Mucosa of rectum (tissue), 2 donors: ENCODE measurements around the gene INPP5B.
"Not testable (repeated sequence)": the region's sequence is repeated elsewhere in the genome, so short reads cannot be mapped to it uniquely, and the experiment has no call there.

Experiments
- H3K27ac ChIP-seq, 2 donors: one replicate each; pipeline ENCODE4 v1.7.0; 2013; ENCODE audit warnings: inconsistent platforms in 2 of 2, low read depth in 2 of 2, low read length in 2 of 2
- H3K27me3 ChIP-seq, 2 donors: one replicate each; pipeline ENCODE4 v1.7.0; 2013; ENCODE audit warnings: low read length in 2 of 2; ENCODE audit not compliant: control insufficient read depth in 2 of 2, insufficient read depth in 2 of 2
- H3K36me3 ChIP-seq, 2 donors: one replicate each; pipeline ENCODE4 v1.7.0; 2013; ENCODE audit warnings: low read length in 2 of 2; ENCODE audit not compliant: control insufficient read depth in 2 of 2, insufficient read depth in 2 of 2
- H3K4me1 ChIP-seq, 2 donors: one replicate each; pipeline ENCODE4 v1.7.0; 2013; ENCODE audit warnings: low read length in 2 of 2, mild to moderate bottlenecking in 1 of 2; ENCODE audit not compliant: control insufficient read depth in 2 of 2, insufficient read depth in 2 of 2
- H3K4me3 ChIP-seq, 2 donors: one replicate each; pipeline ENCODE4 v1.7.0; 2013; ENCODE audit warnings: low read length in 2 of 2
- H3K9ac ChIP-seq, 2 donors: one replicate each; pipeline ENCODE4 v1.7.0; 2013; ENCODE audit warnings: low read length in 2 of 2, low read depth in 1 of 2, mild to moderate bottlenecking in 1 of 2
- H3K9me3 ChIP-seq, 2 donors: one replicate each; pipeline ENCODE4 v1.7.0; 2013; ENCODE audit warnings: low read length in 2 of 2; ENCODE audit not compliant: control insufficient read depth in 2 of 2
- donor health status: healthy.
- donor health status: Normal muscosa, but diverticular disease.

INPP5B gene

DNA sequence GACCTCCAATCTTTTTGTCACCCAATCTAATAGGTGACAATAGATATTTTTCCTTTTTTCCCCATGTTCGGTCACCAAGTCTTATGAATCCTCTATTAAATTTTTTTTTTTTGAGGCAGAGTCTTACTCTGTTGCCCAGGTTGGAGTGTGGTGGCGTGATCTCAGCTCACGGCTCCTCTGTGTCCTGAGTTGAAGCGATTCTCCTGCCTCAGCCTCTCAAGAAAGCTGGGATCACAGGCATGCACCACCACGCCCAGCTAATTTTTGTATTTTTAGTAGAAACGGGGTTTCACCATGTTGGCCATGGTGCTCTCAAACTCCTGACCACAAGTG, 45.0 kb downstream of the INPP5B start:
- Histone ChIP-seq H3K4me3 (no peak overlapping the region), H3K36me3 (no peaks in the 10 kb centered on the region), H3K27ac (no peak overlapping the region), H3K9ac (no peak overlapping the region), H3K4me1 (no peaks in the 10 kb centered on the region), H3K27me3 (no peaks in the 10 kb centered on the region), H3K9me3 (no peaks in the 10 kb centered on the region)

DNA sequence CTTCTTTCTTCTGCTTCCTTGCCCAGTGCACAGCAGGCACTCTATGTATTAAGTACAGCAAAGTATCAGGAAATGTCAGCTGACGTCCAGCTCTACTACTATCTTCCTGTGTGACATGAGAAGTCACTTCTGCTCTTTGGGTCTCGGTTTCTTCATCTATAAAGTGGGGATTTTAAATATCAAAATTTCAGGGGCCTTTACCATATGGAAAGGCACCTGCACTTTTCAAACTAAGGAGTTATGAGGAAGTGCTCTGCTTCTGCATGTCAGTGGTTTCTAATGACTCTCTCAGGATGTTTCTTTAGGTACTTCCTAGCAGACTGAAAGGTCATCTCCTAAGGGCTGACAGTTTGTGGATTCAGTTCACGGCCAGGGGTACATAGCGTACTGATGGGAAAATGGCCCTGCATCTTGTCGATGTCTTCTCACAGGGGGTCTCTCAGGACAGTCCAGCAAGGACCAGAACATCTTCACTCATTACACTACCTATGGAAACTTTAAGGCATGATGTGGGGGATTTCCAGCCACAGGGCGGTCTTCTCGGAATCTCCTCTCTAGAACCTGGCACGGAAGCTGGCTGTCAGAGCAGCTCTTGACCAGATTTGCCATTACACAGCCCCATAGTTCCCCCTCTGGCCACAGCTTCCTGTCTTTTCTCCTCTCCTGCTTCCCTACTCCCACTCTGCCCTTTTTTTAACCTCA, 45.5 kb downstream of the INPP5B start:
- no peaks in the 10 kb centered on the region for H3K4me1 ChIP-seq
- no peaks in the 10 kb centered on the region for H3K27me3 ChIP-seq
- H3K36me3 ChIP-seq, result no peaks in the 10 kb centered on the region
- no peak overlapping the region for H3K4me3 ChIP-seq
- H3K9ac ChIP-seq, result no peak overlapping the region
- H3K9me3 ChIP-seq, result no peaks in the 10 kb centered on the region
- no peak overlapping the region for H3K27ac ChIP-seq

DNA sequence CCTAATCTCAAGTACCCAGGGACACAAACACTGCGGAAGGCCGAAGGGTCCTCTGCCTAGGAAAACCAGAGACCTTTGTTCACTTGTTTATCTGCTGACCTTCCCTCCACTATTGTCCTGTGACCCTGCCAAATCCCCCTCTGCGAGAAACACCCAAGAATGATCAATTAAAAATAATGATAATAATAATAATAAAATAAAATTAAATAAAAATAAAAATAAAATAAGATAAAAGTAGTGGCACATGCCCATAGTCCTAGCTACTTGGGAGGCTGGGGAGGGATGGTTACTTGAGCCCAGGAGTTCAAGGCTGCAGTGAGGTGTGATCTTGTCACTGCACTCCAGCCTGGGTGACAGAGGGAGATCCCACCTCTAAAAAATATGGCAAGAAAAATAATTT, 49.3 kb downstream of the INPP5B start:
- H3K27me3 ChIP-seq, H3K36me3 ChIP-seq, H3K4me1 ChIP-seq, H3K4me3 ChIP-seq, H3K9ac ChIP-seq, H3K9me3 ChIP-seq, H3K27ac ChIP-seq: not testable (repeated sequence)

DNA sequence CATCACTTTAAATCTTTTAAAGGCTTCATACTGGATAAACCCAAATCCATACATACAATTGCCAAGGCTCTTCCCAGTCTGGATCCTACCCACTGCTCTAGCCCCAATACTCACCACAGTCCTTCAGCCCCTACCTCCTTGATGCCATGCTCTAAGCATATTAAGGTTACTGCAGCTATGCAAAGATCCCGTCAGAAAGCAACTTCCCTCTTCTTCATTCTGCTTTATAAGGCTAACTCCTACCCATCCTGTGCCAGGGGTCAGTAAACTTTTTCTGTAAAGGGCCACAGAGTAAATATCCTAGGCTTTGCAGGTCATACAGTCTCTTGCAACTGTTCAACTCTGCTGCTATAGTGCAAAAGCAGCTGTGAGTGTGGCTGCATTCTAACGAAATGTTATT, 53.2 kb downstream of the INPP5B start:
- no peaks in the 10 kb centered on the region for H3K9me3 ChIP-seq
- peaks cover 10 to 11% of the 10 kb centered on the region in 2 donors for H3K36me3 ChIP-seq
- no peaks in the 10 kb centered on the region for H3K4me1 ChIP-seq
- no peak overlapping the region for H3K9ac ChIP-seq
- H3K27ac ChIP-seq, result no peak overlapping the region
- H3K4me3 ChIP-seq, result no peak overlapping the region
- no peaks in the 10 kb centered on the region for H3K27me3 ChIP-seq

DNA sequence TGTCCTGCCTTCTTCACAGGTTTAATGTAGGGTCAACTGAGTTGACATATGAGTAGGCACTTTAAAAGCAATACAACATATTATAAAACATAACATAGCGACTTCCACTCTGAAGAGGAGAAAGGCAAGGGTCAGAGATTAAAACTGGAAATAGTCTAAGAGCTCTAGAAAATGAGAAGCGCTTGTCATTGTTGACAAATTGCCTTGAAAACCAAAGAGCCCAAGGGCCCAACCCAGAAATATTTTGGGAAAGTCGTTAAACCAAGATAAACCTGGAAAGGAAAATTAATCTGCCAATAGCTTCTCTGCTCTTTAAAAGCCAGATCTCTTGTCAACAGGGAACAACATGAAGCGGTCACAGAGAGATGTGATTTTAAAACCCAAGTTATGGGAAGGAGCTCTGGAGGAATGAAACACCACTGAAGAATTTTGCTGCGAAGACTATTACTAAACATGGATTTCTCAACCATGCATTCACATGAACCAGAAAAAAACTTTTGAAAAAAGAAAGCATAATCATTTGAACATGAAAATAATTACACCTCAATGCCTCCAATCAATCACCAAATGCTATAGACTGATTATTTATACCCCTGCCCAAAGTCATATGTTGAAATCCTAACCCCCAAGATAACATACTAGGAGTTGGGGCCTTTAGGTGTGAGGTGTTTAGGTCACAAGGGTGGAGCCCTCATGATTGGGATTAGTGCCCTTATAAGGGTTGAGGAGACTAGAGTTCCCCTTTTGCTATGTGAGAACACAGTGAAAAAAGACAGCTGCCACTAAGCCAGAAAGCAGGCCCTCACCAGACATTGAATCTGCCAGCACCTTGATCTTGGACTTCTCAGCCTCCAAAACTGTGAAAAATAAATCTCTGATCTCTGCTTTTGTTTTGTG, 54.5 kb downstream of the INPP5B start:
- Histone ChIP-seq H3K9me3 (no peaks in the 10 kb centered on the region), H3K4me3 (no peak overlapping the region), H3K27ac (no peak overlapping the region), H3K36me3 (peaks cover 18 to 24% of the 10 kb centered on the region in 2 donors), H3K27me3 (no peaks in the 10 kb centered on the region), H3K9ac (no peak overlapping the region), H3K4me1 (no peaks in the 10 kb centered on the region)

DNA sequence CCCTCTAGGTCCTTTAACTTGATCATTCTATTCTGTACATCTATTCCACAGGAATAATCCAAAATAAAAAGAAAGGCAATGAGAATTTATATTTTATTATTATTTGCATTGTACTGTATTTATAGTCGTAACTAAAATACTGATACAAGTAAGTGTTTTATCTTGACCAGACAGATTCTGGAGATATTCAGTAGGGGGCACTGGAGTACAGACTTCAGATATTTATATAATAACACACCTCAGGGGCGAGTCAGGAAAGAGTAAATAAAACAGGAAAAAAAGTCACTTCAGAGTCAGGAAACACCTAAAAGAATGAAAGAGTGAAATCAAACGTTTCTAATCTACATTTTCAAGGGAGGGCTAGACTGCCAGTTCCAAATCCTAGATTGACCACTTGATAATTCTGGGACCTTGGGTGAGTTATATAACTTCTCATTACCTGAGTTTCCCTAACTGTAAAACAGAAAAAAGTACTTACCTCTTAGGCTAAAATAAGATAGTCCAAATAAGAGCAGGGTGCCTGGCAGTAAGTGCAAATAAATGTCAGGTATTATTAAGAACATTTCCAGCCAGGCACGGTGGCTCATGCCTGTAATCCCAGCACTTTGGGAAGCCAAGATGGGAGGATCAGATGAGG, 56.4 kb downstream of the INPP5B start:
- Histone ChIP-seq H3K36me3 (peaks cover 31 to 39% of the 10 kb centered on the region in 2 donors), H3K27ac (no peak overlapping the region), H3K27me3 (no peaks in the 10 kb centered on the region), H3K9me3 (no peaks in the 10 kb centered on the region), H3K9ac (no peak overlapping the region), H3K4me3 (no peak overlapping the region), H3K4me1 (no peaks in the 10 kb centered on the region)

DNA sequence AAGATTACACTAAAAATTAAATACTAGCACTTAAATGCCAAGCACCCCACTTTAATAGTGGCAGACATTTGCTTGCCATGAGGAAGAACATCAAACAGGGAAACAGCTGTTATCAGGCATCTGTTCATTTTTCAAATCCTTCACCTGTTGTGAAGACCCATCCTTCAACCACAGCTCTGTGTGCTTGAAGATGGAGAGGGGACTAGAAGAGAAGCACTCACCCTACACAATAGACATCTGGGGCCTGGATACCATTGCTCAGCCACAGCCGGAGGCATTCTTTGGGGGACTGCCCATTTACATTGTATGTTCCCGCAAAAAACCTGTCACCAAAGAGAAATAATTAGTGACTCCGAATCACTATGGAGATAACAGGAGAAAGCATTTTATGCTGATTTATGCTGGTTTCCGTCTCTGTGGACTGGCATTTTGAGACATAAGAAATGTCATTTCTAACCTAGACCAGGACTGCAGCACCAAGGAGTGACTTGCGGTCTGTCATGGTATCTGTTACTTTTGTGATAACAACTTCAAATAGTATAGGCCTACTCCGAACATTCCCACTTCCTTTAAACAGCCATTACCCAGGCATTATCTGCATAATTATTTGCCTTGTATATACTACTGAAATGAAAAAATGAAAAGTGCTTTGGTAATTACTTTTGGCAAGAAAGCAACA, 58.7 kb downstream of the INPP5B start:
- H3K4me3 ChIP-seq, result no peak overlapping the region
- no peaks in the 10 kb centered on the region for H3K27me3 ChIP-seq
- no peaks in the 10 kb centered on the region for H3K4me1 ChIP-seq
- H3K9ac ChIP-seq, result no peak overlapping the region
- no peaks in the 10 kb centered on the region for H3K9me3 ChIP-seq
- peaks cover 40 to 52% of the 10 kb centered on the region in 2 donors for H3K36me3 ChIP-seq
- H3K27ac ChIP-seq, result no peak overlapping the region

DNA sequence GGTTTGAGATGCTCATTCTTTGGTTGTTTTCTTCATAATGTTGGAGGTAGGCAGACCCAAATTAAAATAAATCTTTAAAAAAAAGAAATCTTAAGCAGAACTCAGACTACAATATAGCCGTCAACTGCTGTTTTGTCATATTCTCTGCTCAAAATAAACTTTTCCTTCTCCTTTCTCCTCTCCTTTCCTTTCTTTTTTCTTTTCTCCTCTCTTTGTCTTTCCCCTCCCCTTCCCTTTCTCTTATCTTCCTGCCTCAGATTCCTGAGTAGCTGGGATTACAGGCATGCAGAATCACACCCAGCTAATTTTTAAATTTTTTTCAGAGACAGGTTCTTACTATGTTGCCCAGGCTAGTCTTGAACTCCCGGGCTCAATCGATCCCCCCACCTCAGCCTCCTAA, 62.7 kb downstream of the INPP5B start:
- Histone ChIP-seq H3K4me1 (no peaks in the 10 kb centered on the region), H3K9me3 (no peaks in the 10 kb centered on the region), H3K27me3 (no peaks in the 10 kb centered on the region), H3K4me3 (no peak overlapping the region), H3K27ac (no peak overlapping the region), H3K36me3 (peaks cover 56 to 73% of the 10 kb centered on the region in 2 donors), H3K9ac (no peak overlapping the region)

DNA sequence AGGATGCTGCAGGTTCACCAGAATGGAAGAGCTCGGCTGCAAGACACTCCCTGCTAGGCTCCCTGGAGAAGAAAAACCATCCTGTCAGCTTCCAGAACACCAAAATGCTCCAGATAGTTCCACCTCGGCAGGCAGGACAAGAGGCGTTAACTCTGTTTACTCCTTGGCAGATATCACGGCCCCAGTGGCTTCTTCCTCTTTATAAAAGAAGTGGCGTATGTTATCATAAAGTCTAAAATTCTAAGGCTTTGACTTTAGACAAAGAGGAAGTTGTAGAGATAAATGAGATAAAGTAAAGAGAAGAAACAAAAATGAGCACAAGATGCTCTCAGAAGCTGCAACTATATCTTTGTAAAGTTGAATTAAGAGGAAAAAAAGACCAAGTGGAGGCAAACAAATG, 63.2 kb downstream of the INPP5B start:
- Histone ChIP-seq H3K27me3 (no peaks in the 10 kb centered on the region), H3K4me3 (no peak overlapping the region), H3K36me3 (peaks cover 52 to 68% of the 10 kb centered on the region in 2 donors), H3K9me3 (no peaks in the 10 kb centered on the region), H3K4me1 (no peaks in the 10 kb centered on the region), H3K9ac (no peak overlapping the region), H3K27ac (no peak overlapping the region)

DNA sequence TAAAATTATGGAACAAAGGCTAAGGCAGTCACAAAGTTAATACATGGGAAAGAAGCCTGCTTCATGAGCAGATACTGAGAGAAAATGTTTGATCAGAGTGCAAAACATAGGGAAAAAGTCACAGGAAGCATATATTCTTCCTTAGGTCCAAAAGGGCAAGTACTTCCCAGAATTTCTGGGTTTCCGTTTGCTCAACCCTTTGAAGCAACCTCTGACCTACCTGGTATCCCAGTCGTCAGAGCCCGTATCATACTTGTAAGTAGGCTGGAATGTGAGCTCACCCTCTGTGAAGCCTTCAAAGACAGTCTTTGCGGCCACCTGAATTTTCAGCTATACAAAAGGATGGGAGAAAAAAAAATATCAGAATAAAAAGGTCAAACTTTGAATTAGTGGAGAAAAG, 67.0 kb downstream of the INPP5B start:
- peaks cover 42 to 61% of the 10 kb centered on the region in 2 donors for H3K36me3 ChIP-seq
- no peaks in the 10 kb centered on the region for H3K27me3 ChIP-seq
- H3K27ac ChIP-seq, result no peak overlapping the region
- no peaks in the 10 kb centered on the region for H3K4me1 ChIP-seq
- no peak overlapping the region for H3K4me3 ChIP-seq
- no peaks in the 10 kb centered on the region for H3K9me3 ChIP-seq
- H3K9ac ChIP-seq, result no peak overlapping the region
